ENCODE measurements around the gene SLC17A8. TPM values are rescaled to one million over a fixed set of nuclear protein-coding genes. Genes with fewer than 3 reads are reported as not detected.
"Not testable (repeated sequence)": the region's sequence is repeated elsewhere in the genome, so short reads cannot be mapped to it uniquely, and the experiment has no call there.

Gene SLC17A8
- total RNA-seq (2014; rRNA removed; shearing (Covaris generic); ENCODE audit: low replicate concordance), result 0.15 TPM in 1 of 2 replicates, not detected in the other

DNA sequence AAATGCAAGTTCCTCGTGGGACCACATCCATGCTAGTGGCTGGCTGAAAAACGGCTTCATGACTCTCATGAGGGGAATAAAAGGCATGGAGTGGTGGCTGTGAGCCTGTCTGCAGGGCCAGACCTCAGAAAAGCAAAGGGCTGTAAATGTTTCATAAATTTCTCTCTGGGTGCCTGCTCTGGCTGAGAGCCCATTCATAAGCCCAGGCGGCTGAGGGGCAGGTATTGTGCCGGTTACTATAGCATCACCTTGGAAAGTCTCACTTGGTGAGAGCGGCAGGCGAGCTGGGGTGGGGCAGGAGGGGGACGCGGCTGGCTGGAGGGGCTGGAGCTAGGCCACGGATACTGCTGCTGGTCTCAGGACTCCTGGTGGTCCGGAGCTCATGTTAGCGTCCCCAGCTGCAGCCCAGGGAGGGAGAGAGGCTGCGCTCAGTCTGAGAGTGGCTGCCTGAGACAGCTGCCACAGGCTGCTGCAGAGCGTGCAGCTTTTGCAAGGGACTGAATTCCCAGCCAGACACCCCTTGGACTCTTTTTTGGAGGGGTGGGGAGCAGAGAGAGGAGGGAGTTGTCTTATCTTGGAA is at the start of gene SLC17A8:
TSS of gene SLC17A8 (plus strand) at position 431 of the 580 bp plus-strand sequence. CDS start 318 bp downstream, outside the sequence.
- Histone ChIP-seq H2AFZ (ENCODE audit: low read length) (no peak within 1 kb of the TSS), H3K9me2 (replicated peaks; ENCODE audit: insufficient read depth, low read length) (no peaks in the 10 kb centered on the region), H3K9me3 (ENCODE audit: low read length) (no peaks in the 10 kb centered on the region), H3K4me1 (ENCODE audit: low read length) (no peaks in the 10 kb centered on the region), H3K9ac (ENCODE audit: low read length) (no peak within 1 kb of the TSS), H3K4me3 (ENCODE audit: low read length) (no peak within 1 kb of the TSS), H3K4me2 (ENCODE audit: low read depth, low read length, poor library complexity, severe bottlenecking) (no peak within 1 kb of the TSS), H3K27ac (ENCODE audit: low read length) (no peak within 1 kb of the TSS), H3K27me3 (ENCODE audit: low read length) (no peaks in the 10 kb centered on the region), H4K20me1 (ENCODE audit: insufficient read depth, low read depth, low read length) (no peaks in the 10 kb centered on the region), H3K79me2 (ENCODE audit: low read length) (no peaks in the 10 kb centered on the region), H3K36me3 (ENCODE audit: insufficient read depth, low read length) (no peaks in the 10 kb centered on the region)
- DNase-seq, result no peak

DNA sequence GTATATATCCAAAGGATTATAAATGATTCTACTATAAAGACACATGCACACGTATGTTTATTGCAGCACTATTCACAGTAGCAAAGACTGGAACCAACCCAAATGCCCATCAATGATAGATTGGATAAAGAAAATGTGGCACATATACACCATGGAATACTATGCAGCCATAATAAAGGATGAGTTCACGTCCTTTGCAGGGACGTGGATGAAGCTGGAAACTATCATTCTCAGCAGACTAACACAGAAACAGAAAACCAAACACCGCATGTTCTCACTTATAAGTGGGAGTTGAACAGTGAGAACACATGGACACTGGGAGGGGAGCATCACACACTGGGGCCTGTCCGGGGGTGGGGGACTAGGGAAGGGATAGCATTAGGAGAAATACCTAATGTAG is 48.7 kb upstream of the SLC17A8 start:
- not testable (repeated sequence) for H3K9me2 ChIP-seq (replicated peaks; ENCODE audit: insufficient read depth, low read length); H3K27me3 ChIP-seq (ENCODE audit: low read length); H3K9ac ChIP-seq (ENCODE audit: low read length); H3K4me2 ChIP-seq (ENCODE audit: low read depth, low read length, poor library complexity, severe bottlenecking); H3K4me1 ChIP-seq (ENCODE audit: low read length); DNase-seq; H3K9me3 ChIP-seq (ENCODE audit: low read length); H3K4me3 ChIP-seq (ENCODE audit: low read length); H2AFZ ChIP-seq (ENCODE audit: low read length); H4K20me1 ChIP-seq (ENCODE audit: insufficient read depth, low read depth, low read length); H3K27ac ChIP-seq (ENCODE audit: low read length)
- H3K36me3 ChIP-seq (ENCODE audit: insufficient read depth, low read length), result peaks cover 31% of the 10 kb centered on the region
- H3K79me2 ChIP-seq (ENCODE audit: low read length), result peaks cover 26% of the 10 kb centered on the region; the same call in 1 of the 2 replicates

DNA sequence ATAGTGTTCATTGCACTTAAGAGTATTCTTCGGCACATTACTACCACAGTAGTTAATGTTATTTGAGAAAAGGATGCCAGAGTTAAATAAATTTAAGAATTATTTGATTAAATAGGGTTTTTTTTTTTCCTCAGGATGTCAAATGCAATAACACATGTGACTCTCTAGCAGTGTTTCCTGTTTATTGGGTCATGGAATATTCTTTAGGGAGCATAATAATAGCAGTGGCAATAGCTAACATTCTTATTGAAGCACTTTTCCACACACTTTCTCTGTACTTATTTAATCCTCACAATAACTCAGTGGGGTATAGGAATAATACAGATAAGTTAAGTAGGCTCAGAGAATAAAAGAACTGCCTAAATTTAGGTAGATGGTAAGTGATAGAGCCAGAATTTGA is 45.6 kb upstream of the SLC17A8 start:
- Histone ChIP-seq H3K79me2 (ENCODE audit: low read length) (peaks cover 20% of the 10 kb centered on the region; the same call in 1 of the 2 replicates), H3K9me3 (ENCODE audit: low read length) (no peaks in the 10 kb centered on the region)

DNA sequence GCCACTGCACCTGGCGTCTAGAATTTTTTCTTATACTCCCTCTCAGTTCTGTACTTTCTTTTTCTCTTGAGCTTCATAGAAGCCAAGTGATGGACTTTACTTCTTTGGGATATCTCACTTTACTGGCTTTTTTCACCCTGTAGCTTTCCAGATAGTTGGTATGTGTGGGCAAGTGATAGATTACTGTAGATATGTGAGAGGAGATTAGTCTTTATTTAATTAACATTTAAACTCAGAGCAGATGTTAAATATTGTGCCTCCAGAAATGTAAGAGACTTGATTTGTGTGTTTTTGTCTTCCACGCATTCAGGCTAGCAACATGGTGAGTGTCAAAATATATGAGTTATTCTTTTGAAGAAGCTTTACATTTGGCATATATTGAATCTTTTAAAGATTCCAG is 39.5 kb upstream of the SLC17A8 start:
- peaks cover 11% of the 10 kb centered on the region; the same call in 1 of the 2 replicates for H3K79me2 ChIP-seq (ENCODE audit: low read length)
- H3K4me3 ChIP-seq (ENCODE audit: low read length), result no peak overlapping the region

More for the DNA sequence above, 45.6 kb upstream of the SLC17A8 start:
- Histone ChIP-seq H3K36me3 (ENCODE audit: insufficient read depth, low read length) (peaks cover 35% of the 10 kb centered on the region), H3K27ac (ENCODE audit: low read length) (no peak overlapping the region), H3K27me3 (ENCODE audit: low read length) (no peaks in the 10 kb centered on the region), H3K4me3 (ENCODE audit: low read length) (no peak overlapping the region), H3K9ac (ENCODE audit: low read length) (no peak overlapping the region), H3K4me2 (ENCODE audit: low read depth, low read length, poor library complexity, severe bottlenecking) (no peak overlapping the region), H2AFZ (ENCODE audit: low read length) (no peak overlapping the region), H4K20me1 (ENCODE audit: insufficient read depth, low read depth, low read length) (no peaks in the 10 kb centered on the region), H3K9me2 (replicated peaks; ENCODE audit: insufficient read depth, low read length) (no peaks in the 10 kb centered on the region), H3K4me1 (ENCODE audit: low read length) (no peaks in the 10 kb centered on the region)
- no peak for DNase-seq

DNA sequence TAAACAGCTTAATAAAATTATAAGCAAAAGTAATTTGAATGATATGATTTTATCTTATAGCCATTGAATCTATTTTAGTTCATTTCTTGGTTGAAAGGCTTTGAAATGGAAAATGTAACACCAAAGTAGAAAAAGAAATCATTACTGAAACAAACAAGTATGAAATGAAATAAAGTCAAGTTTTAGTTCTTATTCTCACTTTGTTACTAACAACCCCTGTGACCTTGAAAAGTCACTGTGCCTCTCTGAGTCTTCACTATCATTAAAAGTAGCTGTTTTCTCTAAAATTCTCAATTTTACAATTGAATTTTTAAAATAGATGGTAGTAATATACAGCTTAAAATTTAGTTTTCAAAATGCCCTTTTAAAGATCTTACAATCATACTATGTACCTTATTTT is 32.4 kb upstream of the SLC17A8 start:
- no peak overlapping the region for H3K4me2 ChIP-seq (ENCODE audit: low read depth, low read length, poor library complexity, severe bottlenecking)
- H3K4me1 ChIP-seq (ENCODE audit: low read length), result peaks cover 2% of the 10 kb centered on the region
- H3K9me3 ChIP-seq (ENCODE audit: low read length), result no peaks in the 10 kb centered on the region
- no peak overlapping the region for H3K9ac ChIP-seq (ENCODE audit: low read length)
- no peaks in the 10 kb centered on the region for H3K9me2 ChIP-seq (replicated peaks; ENCODE audit: insufficient read depth, low read length)
- no peak overlapping the region for H3K27ac ChIP-seq (ENCODE audit: low read length)
- DNase-seq, result no peak
- H2AFZ ChIP-seq (ENCODE audit: low read length), result no peak overlapping the region
- H3K36me3 ChIP-seq (ENCODE audit: insufficient read depth, low read length), result peaks cover 31% of the 10 kb centered on the region; the same call in 1 of the 2 replicates
- H4K20me1 ChIP-seq (ENCODE audit: insufficient read depth, low read depth, low read length), result no peaks in the 10 kb centered on the region
- H3K27me3 ChIP-seq (ENCODE audit: low read length), result no peaks in the 10 kb centered on the region
- H3K79me2 ChIP-seq (ENCODE audit: low read length), result peaks cover 16% of the 10 kb centered on the region
- no peak overlapping the region for H3K4me3 ChIP-seq (ENCODE audit: low read length)

More for the DNA sequence above, 39.5 kb upstream of the SLC17A8 start:
- H4K20me1 ChIP-seq (ENCODE audit: insufficient read depth, low read depth, low read length), result no peaks in the 10 kb centered on the region
- H2AFZ ChIP-seq (ENCODE audit: low read length), result no peak overlapping the region
- no peak overlapping the region for H3K9ac ChIP-seq (ENCODE audit: low read length)
- H3K36me3 ChIP-seq (ENCODE audit: insufficient read depth, low read length), result peaks cover 40% of the 10 kb centered on the region
- H3K27ac ChIP-seq (ENCODE audit: low read length), result no peak overlapping the region
- DNase-seq, result no peak
- no peaks in the 10 kb centered on the region for H3K27me3 ChIP-seq (ENCODE audit: low read length)
- no peaks in the 10 kb centered on the region for H3K9me2 ChIP-seq (replicated peaks; ENCODE audit: insufficient read depth, low read length)
- H3K4me2 ChIP-seq (ENCODE audit: low read depth, low read length, poor library complexity, severe bottlenecking), result no peak overlapping the region
- peaks cover 11% of the 10 kb centered on the region for H3K4me1 ChIP-seq (ENCODE audit: low read length)
- no peaks in the 10 kb centered on the region for H3K9me3 ChIP-seq (ENCODE audit: low read length)

- Histone ChIP-seq H3K9ac (ENCODE audit: low read length) (no peak overlapping the region), H3K4me2 (ENCODE audit: low read depth, low read length, poor library complexity, severe bottlenecking) (no peak overlapping the region), H3K9me2 (replicated peaks; ENCODE audit: insufficient read depth, low read length) (no peaks in the 10 kb centered on the region), H3K36me3 (ENCODE audit: insufficient read depth, low read length) (peaks cover 36% of the 10 kb centered on the region; the same call in 1 of the 2 replicates), H2AFZ (ENCODE audit: low read length) (no peak overlapping the region), H3K4me3 (ENCODE audit: low read length) (no peak overlapping the region), H3K27me3 (ENCODE audit: low read length) (no peaks in the 10 kb centered on the region), H3K4me1 (ENCODE audit: low read length) (no peaks in the 10 kb centered on the region), H3K27ac (ENCODE audit: low read length) (no peak overlapping the region), H3K9me3 (ENCODE audit: low read length) (no peaks in the 10 kb centered on the region), H3K79me2 (ENCODE audit: low read length) (peaks cover 13% of the 10 kb centered on the region), H4K20me1 (ENCODE audit: insufficient read depth, low read depth, low read length) (no peaks in the 10 kb centered on the region)
- no peak for DNase-seq
These were observed 30.7 kb upstream of the SLC17A8 start for GRCh38 chr12:100326208-100326607.

- H3K9me2 ChIP-seq (replicated peaks; ENCODE audit: insufficient read depth, low read length), result no peaks in the 10 kb centered on the region
- no peaks in the 10 kb centered on the region for H3K9me3 ChIP-seq (ENCODE audit: low read length)
- no peak overlapping the region for H3K9ac ChIP-seq (ENCODE audit: low read length)
- H2AFZ ChIP-seq (ENCODE audit: low read length), result no peak overlapping the region
- no peak overlapping the region for H3K27ac ChIP-seq (ENCODE audit: low read length)
- H3K27me3 ChIP-seq (ENCODE audit: low read length), result no peaks in the 10 kb centered on the region
- H4K20me1 ChIP-seq (ENCODE audit: insufficient read depth, low read depth, low read length), result no peaks in the 10 kb centered on the region
- no peaks in the 10 kb centered on the region for H3K4me1 ChIP-seq (ENCODE audit: low read length)
- H3K4me2 ChIP-seq (ENCODE audit: low read depth, low read length, poor library complexity, severe bottlenecking), result no peak overlapping the region
- DNase-seq, result no peak
- H3K4me3 ChIP-seq (ENCODE audit: low read length), result no peak overlapping the region
- peaks cover 9% of the 10 kb centered on the region for H3K79me2 ChIP-seq (ENCODE audit: low read length)
- peaks cover 37% of the 10 kb centered on the region; the same call in 1 of the 2 replicates for H3K36me3 ChIP-seq (ENCODE audit: insufficient read depth, low read length)
These were observed 27.1 kb upstream of the SLC17A8 start for GRCh38 chr12:100329800-100330199.

DNA sequence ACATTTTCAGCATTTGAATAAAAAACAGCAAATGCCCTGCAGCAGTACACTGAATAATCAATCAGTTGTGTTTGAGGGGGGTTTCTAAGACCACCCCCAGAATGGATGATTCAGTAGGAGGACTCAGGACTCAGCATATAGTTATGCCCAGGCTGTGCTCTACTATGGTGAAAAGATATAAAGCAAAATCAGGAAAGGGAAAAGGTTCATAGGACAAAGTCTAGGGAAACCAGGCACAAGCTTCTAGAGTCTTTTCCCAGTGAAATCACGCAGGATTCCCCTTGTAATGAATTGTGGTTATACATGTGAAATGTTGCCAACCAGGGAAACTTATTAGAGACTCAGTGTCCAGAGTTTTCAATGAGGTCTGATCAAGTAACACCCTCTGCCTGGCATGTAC is 25.0 kb upstream of the SLC17A8 start:
- Histone ChIP-seq H3K27me3 (ENCODE audit: low read length) (no peaks in the 10 kb centered on the region), H3K9me3 (ENCODE audit: low read length) (no peaks in the 10 kb centered on the region), H3K79me2 (ENCODE audit: low read length) (peaks cover 6% of the 10 kb centered on the region; the same call in 1 of the 2 replicates), H3K4me1 (ENCODE audit: low read length) (no peaks in the 10 kb centered on the region), H3K36me3 (ENCODE audit: insufficient read depth, low read length) (peaks cover 46% of the 10 kb centered on the region; the same call in 1 of the 2 replicates), H2AFZ (ENCODE audit: low read length) (no peak overlapping the region), H3K4me2 (ENCODE audit: low read depth, low read length, poor library complexity, severe bottlenecking) (no peak overlapping the region), H3K9ac (ENCODE audit: low read length) (no peak overlapping the region), H3K9me2 (replicated peaks; ENCODE audit: insufficient read depth, low read length) (no peaks in the 10 kb centered on the region), H4K20me1 (ENCODE audit: insufficient read depth, low read depth, low read length) (no peaks in the 10 kb centered on the region), H3K27ac (ENCODE audit: low read length) (no peak overlapping the region), H3K4me3 (ENCODE audit: low read length) (no peak overlapping the region)
- DNase-seq, result no peak
